HG03565 (cell line): ENCODE measurements around the gene ZNF570.

ENCODE experiments used
- ATAC-seq: cut with Tn5 transposase; IDR thresholded peaks from one replicate; pipeline ENCODE4 v1.9.1; 2021; ENCODE audit warnings: mild to moderate bottlenecking, moderate library complexity; ENCODE audit not compliant: unreplicated experiment

ZNF570 gene

DNA sequence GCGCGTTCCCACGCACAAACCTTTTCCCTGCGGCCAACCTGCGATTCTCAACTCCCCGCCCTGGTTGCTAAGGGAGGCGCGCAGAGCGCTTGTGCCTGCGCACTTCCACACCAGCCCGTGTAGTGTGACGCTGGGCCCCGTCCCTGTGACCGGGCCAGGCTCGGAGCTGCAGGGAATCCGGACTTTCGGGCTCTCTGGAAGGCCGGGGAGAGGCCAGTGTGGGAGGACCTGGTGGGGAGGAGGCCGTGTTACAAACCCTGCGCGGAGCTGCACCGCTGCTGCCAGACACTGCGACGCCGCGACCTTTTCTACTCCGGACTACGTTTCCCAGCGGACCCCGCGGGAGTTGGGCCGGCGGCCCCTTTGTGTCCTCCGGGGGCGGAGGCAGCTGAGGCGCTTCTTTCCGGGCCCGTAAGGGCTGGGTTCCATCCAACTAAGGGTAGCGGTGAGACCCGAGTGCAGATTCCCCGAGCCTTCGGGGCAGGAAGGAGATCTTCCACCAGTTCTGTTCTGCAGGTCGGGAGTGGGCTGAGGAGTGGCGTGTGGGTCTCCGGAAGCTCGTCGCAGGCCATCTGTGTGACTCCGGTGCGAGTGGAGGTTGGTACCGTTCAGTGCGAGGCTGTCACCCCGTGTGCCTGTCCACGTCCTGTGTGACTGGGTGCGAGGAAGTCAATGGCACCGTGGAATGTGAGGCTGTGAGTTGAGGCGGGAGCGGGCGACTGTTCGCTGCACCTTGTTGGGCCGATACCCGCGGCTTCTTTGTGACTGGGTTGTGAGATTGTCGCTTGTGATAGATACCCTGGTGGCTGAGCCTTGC, at the start of gene ZNF570:
Gene ZNF570 (plus strand): TSS at position 396 of the 817 bp plus-strand sequence. CDS start 999 bp downstream, outside the sequence.
- peak; percentile 50 for ATAC-seq

DNA sequence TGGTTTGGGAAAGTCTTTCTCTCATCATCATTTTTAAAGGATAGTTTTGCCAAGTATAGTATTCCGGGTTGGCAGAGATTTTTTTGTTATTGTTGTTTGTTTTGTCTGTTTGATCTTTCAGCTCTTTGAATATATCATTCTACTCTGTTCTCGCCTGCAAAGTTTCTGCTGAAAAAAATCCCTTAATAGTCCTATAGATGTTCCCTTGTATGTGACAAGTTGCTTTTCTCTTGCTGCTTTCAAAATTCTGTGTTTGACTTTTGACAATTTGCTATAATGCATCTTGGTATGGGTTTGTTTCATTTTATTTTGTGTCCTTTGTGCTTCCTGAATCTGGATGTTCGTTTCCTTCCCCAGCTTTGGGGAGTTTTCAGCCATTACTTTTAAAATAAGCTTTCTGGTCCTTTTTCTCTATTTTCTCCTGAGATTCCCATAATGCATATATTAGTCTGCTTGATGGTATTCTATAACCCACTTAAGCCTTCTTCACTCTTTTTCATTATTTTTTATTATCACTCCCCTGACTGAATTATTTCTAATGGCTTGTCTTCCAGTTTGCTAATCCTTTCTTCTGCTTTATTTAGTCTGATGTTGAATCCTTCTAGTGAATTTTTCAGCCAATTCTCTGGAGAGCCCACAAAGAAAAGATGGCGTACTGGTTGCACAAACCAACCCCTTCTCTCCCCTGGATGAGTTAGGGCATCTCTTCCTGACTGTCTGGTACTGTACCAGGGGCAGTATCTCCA, 16.5 kb upstream of the ZNF570 start:
- no peak for ATAC-seq

DNA sequence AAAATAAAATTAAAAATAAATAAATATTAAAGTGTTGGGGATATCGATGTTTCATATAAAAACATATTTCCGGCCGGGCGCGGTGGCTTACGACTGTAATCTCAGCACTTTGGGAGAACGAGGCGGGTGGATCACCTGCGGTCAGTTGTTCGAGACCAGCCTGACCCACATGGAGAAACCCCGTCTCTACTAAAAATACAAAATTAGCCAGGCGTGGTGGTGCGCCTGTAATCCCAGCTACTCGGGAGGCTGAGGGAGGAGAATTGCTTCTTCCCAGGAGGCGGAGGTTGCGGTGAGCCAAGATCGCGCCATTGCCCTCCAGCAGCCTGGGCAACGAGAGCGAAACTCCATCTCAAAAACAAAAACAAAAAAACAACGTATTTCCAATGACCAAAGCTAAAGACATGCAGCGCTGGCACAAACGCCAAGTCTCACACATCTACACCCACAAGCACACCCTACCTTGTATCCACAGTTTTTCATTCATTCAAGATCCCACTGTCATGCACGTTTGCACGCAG, 2.8 kb upstream of the ZNF570 start:
- no peak for ATAC-seq

DNA sequence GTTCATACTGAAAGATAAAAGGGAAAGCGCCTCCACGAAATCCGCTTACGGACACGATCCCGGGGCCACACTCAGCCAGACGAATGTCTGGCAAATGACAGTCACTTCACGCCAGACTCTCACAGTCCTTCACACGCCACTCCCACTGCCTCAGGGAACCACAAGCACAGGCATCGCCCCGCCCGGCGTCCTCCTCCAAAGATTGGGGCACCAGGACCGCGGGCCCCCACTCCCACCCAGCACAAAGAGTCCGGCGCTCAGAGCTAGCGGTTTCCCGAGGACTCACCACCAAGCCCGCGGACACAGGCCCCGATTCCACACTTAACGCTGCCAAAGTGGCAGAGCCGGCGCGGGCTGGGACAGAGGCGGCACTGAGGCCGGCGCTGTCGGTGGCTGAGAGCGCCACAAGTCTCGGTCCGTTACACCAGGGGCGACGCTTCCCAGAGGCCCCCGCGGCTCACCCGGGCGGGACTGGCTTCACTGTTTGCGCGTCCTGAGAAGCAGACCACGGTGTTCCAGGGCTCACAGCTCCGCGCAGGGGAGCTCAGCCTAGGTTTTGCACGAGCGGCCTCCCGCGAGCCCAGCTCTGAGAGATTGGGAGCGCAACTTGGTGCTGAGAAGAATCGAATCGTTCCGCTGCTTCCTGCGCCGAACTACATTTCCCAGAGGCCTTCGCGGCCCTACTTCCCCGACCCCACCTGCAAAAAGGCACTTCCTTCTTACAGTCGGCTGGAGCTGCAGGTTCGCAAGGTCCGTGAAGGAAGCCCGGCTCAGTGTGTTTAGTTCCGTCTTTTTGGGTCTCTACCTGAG, 2.2 kb upstream of the ZNF570 start, which contains the start of gene ZNF569:
Gene ZNF569 (minus strand): TSS at position 647 of the 810 bp plus-strand sequence. CDS start 22,523 bp downstream, outside the sequence.
- ATAC-seq = peak; percentile 41

DNA sequence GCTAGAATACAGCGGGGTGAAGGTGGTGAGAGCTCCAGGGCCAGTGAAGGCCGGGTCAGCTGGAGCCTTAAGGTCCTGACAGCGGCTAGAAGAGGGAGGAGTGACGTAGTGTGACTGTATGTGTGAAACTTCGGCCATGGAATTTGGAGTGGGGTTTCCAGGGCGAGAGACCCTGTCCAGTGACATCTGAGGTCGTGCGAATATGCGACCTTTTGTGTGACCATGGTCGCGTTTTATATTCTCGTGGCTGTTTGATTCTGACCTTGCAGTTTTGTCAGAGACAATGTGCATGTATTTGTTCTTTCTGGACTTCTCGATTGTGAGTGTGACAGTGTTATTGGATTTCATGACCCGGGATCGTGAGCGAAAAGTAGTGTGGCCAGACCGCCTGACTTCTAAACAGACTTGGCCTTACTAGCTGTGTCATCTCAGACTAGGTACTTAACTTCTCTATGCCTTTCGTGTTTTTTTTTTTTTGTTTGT, 1.5 kb upstream of the ZNF570 start:
- no peak for ATAC-seq

DNA sequence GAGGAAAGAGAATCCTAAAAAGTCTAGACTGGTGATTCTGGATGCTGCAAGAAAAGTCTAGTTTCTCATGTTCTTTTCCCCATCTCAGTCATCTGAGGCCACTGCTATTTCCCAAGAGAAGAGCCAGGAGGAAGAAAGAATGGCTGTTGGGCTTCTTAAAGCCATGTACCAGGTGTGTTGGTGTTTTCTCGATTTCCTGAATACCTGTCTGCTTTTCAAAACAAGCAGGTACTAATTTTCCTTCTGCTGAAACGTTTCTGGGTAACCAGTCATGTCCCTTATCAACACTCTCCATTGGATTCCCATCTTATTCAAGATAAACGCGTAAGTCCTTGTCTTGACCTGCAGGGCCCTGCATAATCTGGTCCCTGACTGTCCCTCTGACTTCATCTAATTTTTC, 1.1 kb downstream of the ZNF570 start:
- ATAC-seq = no peak

DNA sequence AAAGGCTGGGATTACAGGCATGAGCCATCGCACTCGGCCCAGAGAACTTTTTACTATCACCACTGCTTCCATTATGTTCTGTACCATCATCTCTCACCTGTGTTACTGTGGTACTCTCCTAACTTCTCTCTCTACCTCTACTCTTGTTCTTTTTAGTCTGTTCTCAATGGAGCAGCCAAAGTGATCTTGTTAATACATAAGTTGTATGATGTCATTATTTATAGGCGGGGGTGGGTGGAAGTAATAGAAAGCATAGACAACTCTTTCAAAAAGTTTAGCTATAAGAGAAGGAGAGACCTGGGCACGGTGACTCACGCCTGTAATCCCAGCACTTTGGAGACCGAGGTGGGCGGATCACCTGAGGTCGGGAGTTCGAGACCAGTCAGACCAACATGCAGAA, 3.0 kb downstream of the ZNF570 start:
- ATAC-seq = no peak

DNA sequence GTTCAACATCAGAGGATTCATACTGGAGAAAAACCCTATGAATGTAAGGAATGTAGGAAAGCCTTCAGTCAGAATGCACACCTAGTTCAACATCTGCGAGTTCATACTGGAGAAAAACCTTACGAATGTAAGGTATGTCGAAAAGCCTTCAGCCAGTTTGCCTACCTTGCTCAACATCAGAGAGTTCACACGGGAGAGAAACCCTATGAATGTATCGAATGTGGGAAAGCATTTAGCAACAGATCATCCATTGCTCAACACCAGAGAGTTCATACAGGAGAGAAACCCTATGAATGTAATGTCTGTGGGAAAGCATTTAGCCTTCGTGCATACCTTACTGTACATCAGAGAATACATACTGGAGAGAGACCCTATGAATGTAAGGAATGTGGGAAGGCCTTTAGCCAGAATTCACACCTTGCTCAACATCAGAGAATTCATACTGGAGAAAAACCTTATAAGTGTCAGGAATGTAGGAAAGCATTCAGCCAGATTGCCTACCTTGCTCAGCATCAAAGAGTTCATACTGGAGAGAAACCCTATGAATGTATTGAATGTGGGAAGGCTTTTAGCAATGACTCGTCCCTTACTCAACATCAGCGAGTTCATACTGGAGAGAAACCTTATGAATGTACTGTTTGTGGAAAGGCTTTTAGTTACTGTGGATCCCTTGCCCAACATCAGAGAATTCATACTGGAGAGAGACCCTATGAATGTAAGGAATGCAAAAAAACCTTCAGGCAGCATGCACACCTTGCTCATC, 15.4 kb downstream of the ZNF570 start:
- no peak for ATAC-seq

DNA sequence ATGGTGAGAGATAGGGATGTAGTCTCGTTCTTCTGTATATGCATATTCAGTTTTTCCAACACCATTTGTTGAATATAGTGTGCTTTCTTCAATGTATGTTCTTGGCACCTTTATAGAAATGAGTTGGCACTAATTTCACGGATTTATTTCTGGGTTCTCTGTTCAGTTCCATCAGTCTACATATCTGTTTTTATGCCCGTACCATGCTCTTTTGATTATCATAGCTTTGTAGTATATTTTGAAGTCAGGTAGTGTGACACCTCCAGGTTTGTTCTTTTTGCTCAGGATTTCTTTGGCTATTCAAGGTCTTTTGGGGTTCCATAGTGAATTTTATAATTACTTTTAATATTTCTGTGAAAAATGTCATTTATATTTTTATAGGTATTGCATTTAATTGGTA, 23.1 kb downstream of the ZNF570 start:
- ATAC-seq = no peak

DNA sequence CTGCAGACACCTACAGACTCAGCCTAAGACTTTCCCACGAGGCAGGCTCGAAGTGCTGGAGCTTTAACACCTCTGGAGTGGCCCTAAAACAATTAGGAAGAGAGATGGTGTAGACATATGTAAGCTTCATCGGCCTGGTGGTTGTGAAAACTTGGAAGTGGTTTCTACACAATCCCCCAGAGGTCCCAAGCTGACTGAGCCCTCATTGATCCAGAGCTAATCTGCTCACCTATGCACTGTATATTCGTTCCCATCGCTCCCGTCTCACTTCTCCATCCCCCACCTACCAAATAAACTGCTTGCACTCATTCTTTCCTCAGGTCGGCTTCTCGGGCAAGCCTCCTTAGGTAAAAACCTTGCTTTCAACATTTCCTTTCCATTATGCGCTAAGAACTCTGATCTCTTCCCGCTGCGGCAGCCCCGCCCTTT, 36.8 kb downstream of the ZNF570 start:
- no peak for ATAC-seq

DNA sequence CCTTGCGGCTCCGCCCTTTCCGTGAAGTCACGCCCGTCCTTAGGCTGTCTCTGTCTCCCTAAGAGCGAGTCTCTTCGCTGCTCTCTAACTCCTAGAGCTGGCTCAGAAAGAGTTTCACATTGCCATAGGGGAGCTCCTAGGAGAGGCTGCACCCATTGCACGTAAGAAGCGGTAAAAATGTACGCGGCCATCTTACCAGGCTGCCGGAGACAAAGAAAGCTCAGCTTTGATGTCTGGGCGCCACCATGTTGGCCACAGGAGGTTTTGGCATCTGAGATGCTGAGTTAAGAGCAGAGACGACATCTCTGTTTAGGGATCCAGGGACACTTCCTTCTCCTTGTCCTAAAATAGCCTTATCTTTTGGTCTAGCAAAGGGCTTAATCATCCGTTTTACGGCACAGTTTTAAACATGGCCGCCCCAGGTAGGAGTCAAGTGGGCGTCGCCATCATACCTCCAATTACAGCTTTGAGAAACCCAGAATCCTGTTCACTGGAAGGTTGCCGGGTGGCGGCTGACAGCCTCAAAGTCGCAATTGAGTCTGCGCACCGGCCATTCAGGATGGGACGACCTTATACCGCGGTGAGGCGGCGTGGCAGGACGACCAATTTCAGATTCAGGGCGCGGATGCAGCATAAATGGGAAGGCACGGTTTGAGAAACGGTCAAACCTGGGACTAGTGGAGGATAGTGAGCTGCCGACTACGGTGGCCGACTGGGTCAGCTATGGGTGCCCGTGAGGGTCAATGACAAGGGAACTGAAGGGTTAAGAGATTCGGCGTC, 37.4 kb downstream of the ZNF570 start, which contains the start of gene ZNF793:
Gene ZNF793 (plus strand): TSS at position 553 of the 780 bp plus-strand sequence. CDS start 16,501 bp downstream, outside the sequence.
- ATAC-seq = no peak

DNA sequence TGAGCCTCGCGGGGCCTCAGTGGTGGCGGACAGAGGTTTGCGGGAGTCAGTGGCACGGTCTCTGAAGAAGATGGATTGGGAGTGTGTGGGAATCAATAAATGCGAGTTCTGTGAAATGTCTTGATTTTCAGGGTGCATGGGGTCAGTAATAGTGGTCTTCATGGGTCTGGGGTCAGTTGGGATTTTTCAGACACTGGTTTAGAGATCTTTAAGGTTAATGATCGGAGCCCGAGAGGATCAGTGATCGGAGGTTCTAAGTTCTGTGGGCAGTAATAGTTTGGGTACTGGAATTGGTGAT, 38.0 kb downstream of the ZNF570 start:
- no peak for ATAC-seq

DNA sequence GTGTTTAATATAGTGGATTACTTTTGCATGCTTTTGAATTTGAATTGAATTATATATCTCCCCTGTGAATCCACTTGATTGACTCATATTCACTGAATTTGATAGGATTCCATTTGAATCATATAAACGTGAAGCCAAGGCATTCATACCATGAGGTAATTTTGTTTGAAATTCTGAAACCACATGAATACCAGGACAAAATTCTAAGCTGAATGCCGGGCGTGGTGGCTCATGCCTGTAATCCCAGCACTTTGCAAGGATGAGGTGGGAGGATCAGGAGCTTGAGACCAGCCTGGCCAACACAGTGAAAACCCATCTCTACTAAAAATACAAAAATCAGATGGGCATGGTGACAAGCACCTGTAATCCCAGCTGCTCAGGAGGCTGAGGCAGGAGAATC, 42.0 kb downstream of the ZNF570 start:
- ATAC-seq = no peak

DNA sequence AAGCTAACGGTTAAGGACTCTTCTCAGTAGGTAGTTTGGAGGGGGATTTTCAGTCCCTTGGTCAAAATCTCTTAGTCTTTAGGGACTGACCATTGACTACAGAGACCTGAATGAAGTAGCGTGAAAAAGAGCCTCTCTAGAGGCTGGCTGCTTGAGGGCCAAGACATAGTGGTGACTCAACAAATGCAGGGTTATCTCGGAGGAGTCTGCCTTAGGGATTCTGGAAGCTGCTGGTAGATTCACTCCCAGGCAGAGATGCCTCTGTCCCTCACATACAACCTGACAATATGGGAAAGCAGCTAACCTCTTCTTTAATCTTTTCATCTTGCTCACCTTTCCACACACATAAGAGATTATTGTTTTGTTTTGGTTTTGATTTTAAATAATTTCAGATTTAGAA, 42.7 kb downstream of the ZNF570 start:
- no peak for ATAC-seq

DNA sequence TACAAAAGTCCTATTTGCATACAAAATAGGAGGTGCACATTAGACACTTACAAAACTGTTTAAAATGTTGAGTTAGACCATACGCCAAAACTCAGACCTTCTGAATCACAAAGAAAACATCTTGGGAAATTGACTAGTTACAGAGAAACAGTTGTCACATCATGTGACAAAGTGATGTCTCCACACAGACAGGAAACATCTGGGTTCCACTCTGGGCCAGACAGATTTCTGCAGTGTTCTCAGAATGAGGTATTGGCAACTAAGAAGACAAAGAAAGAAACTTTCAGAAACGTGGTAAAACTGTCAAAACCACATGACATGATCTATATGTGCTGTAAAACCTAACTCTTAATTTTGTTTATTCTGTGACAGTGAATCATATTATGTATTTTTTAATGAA, 44.2 kb downstream of the ZNF570 start:
- ATAC-seq = no peak

DNA sequence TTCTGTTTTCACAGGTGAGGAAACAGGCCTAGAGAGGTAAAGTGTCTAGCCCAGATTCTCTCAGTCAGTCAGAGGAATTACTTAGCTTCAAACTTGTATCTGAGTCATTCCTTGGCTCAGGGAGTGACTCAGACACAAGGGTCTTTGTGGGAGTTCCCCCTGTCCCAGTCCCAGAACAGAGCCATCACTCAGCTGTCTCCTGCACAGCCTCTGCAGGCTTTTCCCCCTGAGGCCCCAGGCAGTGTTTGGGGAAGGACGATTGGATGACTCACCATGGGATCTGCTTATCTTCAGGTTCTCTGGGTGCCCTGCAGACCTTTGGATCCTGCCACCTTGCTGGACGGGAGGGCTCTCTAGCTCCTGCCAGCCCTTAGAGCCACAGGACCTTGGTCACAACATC, 50.7 kb downstream of the ZNF570 start:
- ATAC-seq = no peak

DNA sequence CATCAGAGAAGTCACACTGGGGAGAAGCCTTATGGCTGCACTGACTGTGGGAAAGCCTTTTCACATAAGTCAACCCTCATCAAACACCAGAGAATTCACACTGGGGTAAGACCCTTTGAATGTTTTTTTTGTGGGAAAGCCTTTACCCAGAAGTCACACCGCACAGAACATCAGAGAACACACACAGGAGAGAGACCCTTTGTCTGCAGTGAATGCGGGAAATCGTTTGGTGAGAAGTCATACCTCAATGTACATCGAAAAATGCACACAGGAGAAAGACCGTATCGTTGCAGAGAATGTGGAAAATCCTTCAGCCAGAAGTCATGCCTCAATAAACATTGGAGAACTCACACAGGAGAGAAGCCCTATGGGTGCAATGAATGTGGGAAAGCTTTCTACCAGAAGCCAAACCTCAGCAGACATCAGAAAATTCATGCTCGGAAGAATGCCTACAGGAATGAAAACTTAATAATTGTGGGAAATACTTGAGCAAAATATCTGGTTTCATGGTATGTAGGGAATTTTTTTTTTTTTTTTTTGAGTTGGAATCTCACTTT, 68.3 kb downstream of the ZNF570 start:
- ATAC-seq = no peak
